Fibroblast of mammary gland (primary cell): Measurements from ENCODE around the gene C4orf54.

Source experiments
- DNase-seq: peaks from one replicate; pipeline ENCODE4 v3.0.0-alpha.2; 2010; ENCODE audit warnings: low read depth
- H3K4me3 ChIP-seq: 2 replicates; pipeline ENCODE4 v1.5.1; 2011; ENCODE audit warnings: low read depth, mild to moderate bottlenecking, low read length, moderate library complexity; ENCODE audit not compliant: control insufficient read depth
- TF ChIP-seq, protein P1 (sequence below): conservative IDR thresholded peaks from 2 replicates; pipeline ENCODE4 v1.5.1; 2011; ENCODE audit warnings: low read depth, low read length, inconsistent platforms; ENCODE audit not compliant: control insufficient read depth, insufficient read depth

The C4orf54 gene

GRCh38 chr4:99654361-99654761 lies 3.3 kb downstream of the C4orf54 start:
- no peak overlapping the region for H3K4me3 ChIP-seq
- no peak for DNase-seq
- TF ChIP-seq, protein P1, sequence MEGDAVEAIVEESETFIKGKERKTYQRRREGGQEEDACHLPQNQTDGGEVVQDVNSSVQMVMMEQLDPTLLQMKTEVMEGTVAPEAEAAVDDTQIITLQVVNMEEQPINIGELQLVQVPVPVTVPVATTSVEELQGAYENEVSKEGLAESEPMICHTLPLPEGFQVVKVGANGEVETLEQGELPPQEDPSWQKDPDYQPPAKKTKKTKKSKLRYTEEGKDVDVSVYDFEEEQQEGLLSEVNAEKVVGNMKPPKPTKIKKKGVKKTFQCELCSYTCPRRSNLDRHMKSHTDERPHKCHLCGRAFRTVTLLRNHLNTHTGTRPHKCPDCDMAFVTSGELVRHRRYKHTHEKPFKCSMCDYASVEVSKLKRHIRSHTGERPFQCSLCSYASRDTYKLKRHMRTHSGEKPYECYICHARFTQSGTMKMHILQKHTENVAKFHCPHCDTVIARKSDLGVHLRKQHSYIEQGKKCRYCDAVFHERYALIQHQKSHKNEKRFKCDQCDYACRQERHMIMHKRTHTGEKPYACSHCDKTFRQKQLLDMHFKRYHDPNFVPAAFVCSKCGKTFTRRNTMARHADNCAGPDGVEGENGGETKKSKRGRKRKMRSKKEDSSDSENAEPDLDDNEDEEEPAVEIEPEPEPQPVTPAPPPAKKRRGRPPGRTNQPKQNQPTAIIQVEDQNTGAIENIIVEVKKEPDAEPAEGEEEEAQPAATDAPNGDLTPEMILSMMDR: no peak

DNA sequence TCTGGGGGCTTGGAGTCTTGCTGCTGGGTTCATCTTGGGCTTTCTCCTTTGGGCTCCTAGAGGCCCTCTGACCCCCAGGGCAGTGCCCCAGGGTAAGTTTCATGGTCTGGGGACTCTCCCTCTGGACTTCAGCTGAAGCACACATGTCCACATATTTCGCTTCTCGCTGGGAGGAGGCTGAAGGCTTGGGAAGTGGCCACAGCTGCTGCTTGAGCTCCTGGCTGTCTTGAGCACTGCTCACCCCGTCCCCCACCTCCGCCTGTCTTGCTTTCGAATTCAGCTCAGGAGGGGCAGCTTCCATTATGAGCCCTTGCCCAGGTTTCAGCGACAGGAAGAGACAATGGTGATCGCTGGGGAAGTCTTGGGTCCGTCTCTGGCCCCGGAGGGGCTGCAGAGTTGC lies 3.7 kb downstream of the C4orf54 start:
- no peak overlapping the region for H3K4me3 ChIP-seq
- TF ChIP-seq, protein P1: no peak
- DNase-seq: no peak

- no peak overlapping the region for H3K4me3 ChIP-seq
- no peak for DNase-seq
- TF ChIP-seq, protein P1: no peak
These were observed 4.8 kb downstream of the C4orf54 start for GRCh38 chr4:99652596-99653436.

GRCh38 chr4:99651811-99652485 lies 5.7 kb downstream of the C4orf54 start:
- no peak for DNase-seq
- TF ChIP-seq, protein P1: no peak
- H3K4me3 ChIP-seq: no peak overlapping the region

DNA sequence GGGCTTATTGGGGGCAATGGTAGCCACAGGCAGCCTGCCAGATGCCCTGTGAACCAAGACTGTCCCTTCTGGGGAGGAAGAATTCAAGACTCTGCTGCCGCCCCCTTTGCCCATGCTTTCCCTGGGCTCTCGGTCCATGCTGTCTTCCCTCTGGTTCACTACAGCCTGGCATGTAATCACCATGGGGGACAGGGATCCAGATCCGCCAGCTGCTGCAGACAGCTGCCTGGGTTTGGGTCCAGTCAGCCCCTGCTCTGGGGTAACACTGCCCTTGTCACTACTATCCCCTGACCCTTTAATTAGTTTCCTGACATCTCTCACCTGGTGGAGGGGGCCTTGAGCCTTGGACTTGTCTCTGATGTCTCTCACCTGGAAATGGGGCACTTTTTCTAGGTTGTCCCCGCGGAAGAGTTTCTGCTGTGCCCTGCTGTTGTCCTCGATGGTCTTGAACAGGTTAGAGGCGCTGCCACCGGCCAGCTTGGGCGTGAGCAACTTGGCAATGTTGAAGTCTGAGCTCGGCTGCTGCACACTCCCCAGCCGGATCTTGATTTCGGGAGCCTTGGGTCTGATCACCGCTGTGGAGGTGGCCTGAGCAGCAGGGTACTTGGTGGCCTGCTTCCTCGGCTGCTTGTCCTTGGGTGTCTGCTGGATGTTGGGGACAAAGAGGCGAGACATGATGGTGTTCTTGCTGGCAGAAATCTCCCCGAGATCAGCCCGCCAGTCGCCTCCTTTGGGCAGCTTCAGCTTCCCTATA lies 6.4 kb downstream of the C4orf54 start:
- DNase-seq: no peak
- TF ChIP-seq, protein P1: no peak
- H3K4me3 ChIP-seq: no peak overlapping the region

DNA sequence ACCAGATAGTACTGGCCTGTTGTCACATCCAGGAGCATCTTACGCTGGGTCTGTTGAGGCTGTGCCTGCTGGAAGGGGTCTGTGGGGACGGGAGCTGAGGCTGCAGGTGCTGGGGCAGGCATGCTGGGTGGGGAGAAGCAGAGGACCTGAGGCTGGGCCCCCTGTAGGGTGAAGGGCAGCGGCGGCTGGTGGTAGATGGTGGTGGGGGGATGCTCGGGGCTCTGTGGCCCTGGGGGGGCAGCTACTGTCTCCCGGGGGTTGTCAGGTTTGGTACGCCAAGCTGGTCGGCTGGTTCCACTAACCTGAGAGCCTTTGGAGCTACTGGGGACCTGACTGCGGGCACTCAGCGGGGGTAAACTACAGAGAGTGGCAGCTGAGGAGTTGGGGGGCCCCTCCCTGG lies 7.8 kb downstream of the C4orf54 start:
- TF ChIP-seq, protein P1: no peak
- H3K4me3 ChIP-seq: no peak overlapping the region
- DNase-seq: no peak
